Heart left ventricle (tissue), 16 donors: ENCODE data around the gene SLC8A3. TPM values are rescaled to one million over a fixed set of nuclear protein-coding genes. Genes with fewer than 3 reads are reported as not detected.
A peak's percentile ranks its signal among the peaks of the same experiment; 100 is the strongest.

Experiments
- ATAC-seq, 4 donors: fragments of 200-7000 bp; cut with Tn5 transposase; one replicate each; pipeline ENCODE4 v1.9.1; 2020 to 2022; ENCODE audit warnings: moderate library complexity in 4 of 4, mild to moderate bottlenecking in 3 of 4, moderate number of reproducible peaks in 1 of 4
- DNase-seq, 5 donors: peaks; one replicate each; pipeline ENCODE4 v3.0.0-alpha.2; 2020
- H3K27ac ChIP-seq, 12 donors: fragments of 200-600 bp; sonication (generic) in 4 of 12; one replicate each; pipeline versions ENCODE4 v1.5.0 to v1.8.0; 2016 to 2022; ENCODE audit warnings: mild to moderate bottlenecking in 2 of 12
- H3K27me3 ChIP-seq, 9 donors: fragments of 200-600 bp; sonication (generic) in 2 of 9; one replicate each; pipeline versions ENCODE4 v1.5.1 to v1.8.0; 2016 to 2022; ENCODE audit warnings: mild to moderate bottlenecking in 3 of 9
- H3K36me3 ChIP-seq, 9 donors: fragments of 200-600 bp; sonication (generic) in 2 of 9; one replicate each; pipeline versions ENCODE4 v1.5.0 to v1.8.0; 2018 to 2022; ENCODE audit warnings: mild to moderate bottlenecking in 2 of 9
- H3K4me1 ChIP-seq, 12 donors: fragments of 200-600 bp; sonication (generic) in 4 of 12; one replicate each; pipeline versions ENCODE4 v1.5.0 to v1.8.0; 2016 to 2022; ENCODE audit warnings: mild to moderate bottlenecking in 3 of 12
- H3K4me3 ChIP-seq, 12 donors: fragments of 200-600 bp; sonication (generic) in 4 of 12; one replicate each; pipeline versions ENCODE4 v1.5.0 to v1.8.0; 2017 to 2022; ENCODE audit warnings: mild to moderate bottlenecking in 9 of 12, moderate library complexity in 4 of 12
- H3K9me3 ChIP-seq, 12 donors: fragments of 200-600 bp; sonication (generic) in 4 of 12; one replicate each; pipeline versions ENCODE4 v1.5.0 to v1.8.0; 2016 to 2022; ENCODE audit warnings: mild to moderate bottlenecking in 1 of 12
- POLR2A ChIP-seq, 2 donors: fragments of 450-650 bp; IDR thresholded peaks; one replicate each; pipeline ENCODE4 v1.6.1; 2017; ENCODE audit warnings: antibody characterized with exemption in 2 of 2, mild to moderate bottlenecking in 2 of 2, moderate library complexity in 2 of 2
- WGBS, 4 donors: extraction: QIAGEN DNeasy Blood & Tissue Kit in 2 of 4; methylation state at CpG; one replicate each; pipeline versions ENCODE4 v1.1.5 to v1.1.7; 2013 to 2018; 5-methylcytosine and 5-hydroxymethylcytosine counted together
- intact Hi-C, 10 donors: fragments of 100-400 bp; cut with DNase I; formaldehyde crosslinking; loops; one replicate each; pipeline versions ENCODE4 v1.11.1 to v1.14.2; 2022
- polyA plus RNA-seq, 2 donors: library from polyadenylated mRNA; stranded (reverse); fragments of 200-250 nt; gene quantifications; one replicate each; pipeline ENCODE4 v1.2.3, GENCODE V29; 2013
- total RNA-seq, 9 donors: library from RNA; depleted of rRNA in 2 of 9; stranded (reverse); fragments of >200 nt in 2 of 9; fragmentation: NEBNext Ultra II Directional in 3 of 9; extraction: Animal tissue kit (Norgen Biotek cat#: 25700) in 3 of 9; gene quantifications; one replicate each; pipeline versions ENCODE4 v1.1.0 to v1.2.4, GENCODE V29; 2016 to 2023
- TF ChIP-seq, protein P1 (sequence below), 12 donors: fragments of 200-600 bp; sonication (generic) in 4 of 12; IDR thresholded peaks; one replicate each; pipeline versions ENCODE4 v1.5.0 to v1.8.0; 2018 to 2022; ENCODE audit warnings: antibody characterized with exemption in 12 of 12, mild to moderate bottlenecking in 5 of 12
- donor health status: ischemic (EF 13 %, LVEDD 7.1; RV severe dilation, severe dysfunction).
- donor health status: healthy with polysubstance abuse.
- donor health status: DM: no; HTN: yes; CAD: no.
- donor health status: DM: no; HTN: no; CAD: no.
- donor health status: ischemic (EF 25% LVEDD 6.9; RV normal size, moderate dysfunction).
- donor health status: ischemic (EF 25% LVEDD 5.7; RV mildly dilated, moderate dysfunction).
- donor health status: healthy.
- donor health status: DM: yes; HTN: yes; CAD: no.
- donor health status: ischemic (EF 35%, LVEDD 5.7; RV mildly dilated, moderate dysfunction).
- donor health status: nonischemic (EF 11% LVEDD 7.7; RV severe dilation, severe dysfunction).
- donor health status: DM: yes; HTN: yes; CAD: no.
- donor health status: PGD.
- donor health status: ischemic (EF 29% LVEDD 5.4; RV normal size, mild dysfunction).
- donor health status: nonischemic (EF 23%, LVEDD 6.1; RV moderate dilation, normal function).

The SLC8A3 gene
- total and polyA plus RNA-seq, 11 donors, result 0.03 to 0.23 (median 0.11) TPM; not detected in 6

DNA sequence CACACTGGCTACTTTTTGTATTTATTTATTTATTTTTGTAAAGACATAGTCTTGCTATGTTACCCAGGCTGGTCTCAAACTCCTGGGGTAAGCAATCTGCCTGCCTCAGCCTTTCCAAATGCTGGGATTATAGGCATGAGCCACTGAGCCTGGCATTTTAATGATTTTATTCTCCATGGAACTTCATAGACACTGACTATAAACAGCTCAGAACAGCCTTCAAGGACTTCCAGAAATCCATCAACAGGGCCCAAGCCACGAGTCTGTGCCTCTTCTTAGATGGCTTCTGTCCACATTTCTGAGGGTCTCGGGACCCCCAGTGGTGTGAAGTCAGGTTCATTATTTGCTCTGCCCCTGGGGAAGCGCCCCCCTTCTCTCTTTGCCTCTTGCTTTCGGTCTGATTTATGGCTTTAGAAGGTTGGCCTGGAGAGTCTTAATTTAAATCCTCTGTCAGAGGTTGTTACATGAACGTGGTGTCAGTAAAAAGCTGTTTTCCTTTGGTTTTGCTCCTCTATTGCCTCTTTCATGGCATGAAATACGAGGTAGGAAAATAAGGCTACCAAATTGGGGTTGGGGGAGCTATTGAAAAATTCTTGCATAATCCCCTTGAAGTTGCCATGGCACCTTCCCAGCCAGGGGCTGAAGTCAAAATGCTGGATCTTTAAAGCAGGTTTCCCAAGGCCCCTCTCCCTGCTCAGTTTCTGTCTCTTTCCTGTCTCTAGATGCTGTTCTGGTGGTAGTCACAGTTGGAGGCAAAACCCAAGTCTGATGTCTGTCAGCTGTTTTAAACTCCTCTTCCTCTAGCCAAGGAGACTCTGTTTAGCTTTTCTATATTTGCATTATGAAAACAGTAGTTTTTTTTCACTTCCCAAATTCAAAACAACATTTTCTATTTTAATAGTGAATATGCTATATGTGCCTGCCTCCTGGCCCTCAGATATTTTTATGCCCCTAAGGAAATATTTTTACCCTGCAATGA lies 180.2 kb downstream of the SLC8A3 start:
- Histone ChIP-seq H3K27ac (peak overlapping the region in 1 of 12 donors; percentile 40), H3K27me3 (peaks cover 0 to 4% (median 0%) of the 10 kb centered on the region in 9 donors), H3K36me3 (no peaks in the 10 kb centered on the region), H3K4me1 (no peaks in the 10 kb centered on the region), H3K4me3 (no peak overlapping the region), H3K9me3 (no peaks in the 10 kb centered on the region)
- no peak for DNase-seq
- intact Hi-C loops, result no loop called here
- no peak for TF ChIP-seq POLR2A (IDR thresholded peaks at IDR 0.05)
- TF ChIP-seq, protein P1, sequence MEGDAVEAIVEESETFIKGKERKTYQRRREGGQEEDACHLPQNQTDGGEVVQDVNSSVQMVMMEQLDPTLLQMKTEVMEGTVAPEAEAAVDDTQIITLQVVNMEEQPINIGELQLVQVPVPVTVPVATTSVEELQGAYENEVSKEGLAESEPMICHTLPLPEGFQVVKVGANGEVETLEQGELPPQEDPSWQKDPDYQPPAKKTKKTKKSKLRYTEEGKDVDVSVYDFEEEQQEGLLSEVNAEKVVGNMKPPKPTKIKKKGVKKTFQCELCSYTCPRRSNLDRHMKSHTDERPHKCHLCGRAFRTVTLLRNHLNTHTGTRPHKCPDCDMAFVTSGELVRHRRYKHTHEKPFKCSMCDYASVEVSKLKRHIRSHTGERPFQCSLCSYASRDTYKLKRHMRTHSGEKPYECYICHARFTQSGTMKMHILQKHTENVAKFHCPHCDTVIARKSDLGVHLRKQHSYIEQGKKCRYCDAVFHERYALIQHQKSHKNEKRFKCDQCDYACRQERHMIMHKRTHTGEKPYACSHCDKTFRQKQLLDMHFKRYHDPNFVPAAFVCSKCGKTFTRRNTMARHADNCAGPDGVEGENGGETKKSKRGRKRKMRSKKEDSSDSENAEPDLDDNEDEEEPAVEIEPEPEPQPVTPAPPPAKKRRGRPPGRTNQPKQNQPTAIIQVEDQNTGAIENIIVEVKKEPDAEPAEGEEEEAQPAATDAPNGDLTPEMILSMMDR (IDR thresholded peaks at IDR 0.05), result no peak
- no peak for ATAC-seq
- 53 to 66% (median 56%) methylated on average over 6 of the region's 6 CpGs for WGBS, 4 donors

DNA sequence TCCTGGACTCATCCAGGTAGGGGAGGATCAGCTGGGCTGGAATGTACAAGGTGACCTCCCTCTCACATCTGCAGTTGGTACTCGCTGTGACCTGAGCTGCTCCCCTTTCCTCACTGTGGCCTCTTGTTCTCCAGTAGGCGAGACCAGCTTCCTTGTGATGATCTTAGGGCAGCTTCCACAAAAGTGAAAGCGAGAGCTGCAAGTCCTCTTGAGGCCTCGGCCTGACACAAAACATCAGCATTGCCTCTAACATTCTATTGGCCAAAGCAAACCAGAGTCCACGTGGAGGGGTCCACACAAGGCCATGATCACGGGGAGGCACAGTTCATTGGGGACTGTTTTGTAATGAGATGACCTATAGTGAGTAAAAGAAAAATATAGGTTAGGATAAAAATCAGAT lies 182.1 kb downstream of the SLC8A3 start:
- Histone ChIP-seq H3K27me3 (no peaks in the 10 kb centered on the region), H3K9me3 (no peaks in the 10 kb centered on the region), H3K36me3 (no peaks in the 10 kb centered on the region), H3K27ac (no peak overlapping the region), H3K4me3 (no peak overlapping the region), H3K4me1 (no peaks in the 10 kb centered on the region)
- intact Hi-C loops, result no loop called here
- ATAC-seq, result no peak
- WGBS, 4 donors, result 79 to 87% (median 80%) methylated on average over 6 of the region's 6 CpGs
- no peak for TF ChIP-seq POLR2A (IDR thresholded peaks at IDR 0.05)
- DNase-seq, result no peak

DNA sequence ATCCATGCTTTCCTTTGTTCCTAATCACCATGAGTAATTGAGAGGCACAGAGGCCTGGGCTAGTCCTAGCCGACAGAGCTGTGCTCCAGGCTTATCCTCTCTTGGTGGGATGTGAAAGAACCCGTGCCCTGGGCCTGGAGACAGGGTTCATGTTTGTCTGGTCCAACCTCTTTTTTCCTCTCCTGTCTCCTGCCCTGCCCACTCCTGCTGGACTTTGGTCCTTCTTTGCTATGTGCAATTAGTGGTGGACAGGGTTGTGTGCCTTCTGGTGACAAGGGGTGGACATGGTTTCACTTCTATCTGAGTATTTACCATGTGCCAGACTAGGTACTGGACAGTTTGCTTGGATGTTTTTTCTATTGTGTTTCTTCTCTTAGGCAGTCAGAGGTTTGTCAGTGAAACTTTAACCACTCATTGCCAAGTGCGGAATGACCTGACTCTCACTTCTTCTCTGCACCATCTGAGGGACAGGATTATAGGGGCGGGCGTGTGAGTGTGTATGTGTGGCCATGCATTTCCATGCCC lies 183.4 kb downstream of the SLC8A3 start:
- Histone ChIP-seq H3K4me3 (no peak overlapping the region), H3K9me3 (no peaks in the 10 kb centered on the region), H3K36me3 (no peaks in the 10 kb centered on the region), H3K27me3 (peaks cover 0 to 4% (median 0%) of the 10 kb centered on the region in 9 donors), H3K4me1 (no peaks in the 10 kb centered on the region), H3K27ac (no peak overlapping the region)
- WGBS, 4 donors, result 73 to 78% (median 75%) methylated on average over 5 of the region's 5 CpGs
- ATAC-seq (no peak), DNase-seq (no peak)
- intact Hi-C loops, result no loop called here
- TF ChIP-seq POLR2A (IDR thresholded peaks at IDR 0.05), result no peak

DNA sequence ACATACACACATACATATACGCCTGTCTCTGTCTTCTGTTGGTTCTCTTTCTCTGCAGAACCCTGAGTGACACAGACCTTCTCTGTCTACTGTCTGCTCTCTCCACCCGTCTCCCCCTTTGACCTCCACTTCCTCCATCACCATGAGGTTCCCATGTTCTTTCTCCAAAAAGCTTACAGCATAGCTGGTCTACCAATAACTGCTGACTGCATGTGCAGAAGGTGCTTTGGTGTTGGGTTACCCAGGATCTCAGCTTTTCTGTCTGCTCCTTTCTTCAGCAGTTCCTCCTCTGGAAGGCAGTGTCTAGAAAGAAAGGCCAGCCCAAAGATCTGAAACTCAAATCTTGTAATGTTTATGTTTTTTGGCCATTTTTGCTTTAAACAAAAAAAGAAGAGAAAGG lies 184.0 kb downstream of the SLC8A3 start:
- Histone ChIP-seq H3K27ac (no peak overlapping the region), H3K4me3 (no peak overlapping the region), H3K36me3 (no peaks in the 10 kb centered on the region), H3K27me3 (peaks cover 0 to 4% (median 0%) of the 10 kb centered on the region in 9 donors), H3K4me1 (no peaks in the 10 kb centered on the region), H3K9me3 (no peaks in the 10 kb centered on the region)
- DNase-seq, result no peak
- intact Hi-C loops, result no loop called here
- TF ChIP-seq, protein P1 (IDR thresholded peaks at IDR 0.05), result no peak
- no peak for TF ChIP-seq POLR2A (IDR thresholded peaks at IDR 0.05)
- 62 to 70% (median 67%) methylated on average over 2 of the region's 2 CpGs for WGBS, 4 donors
- no peak for ATAC-seq

DNA sequence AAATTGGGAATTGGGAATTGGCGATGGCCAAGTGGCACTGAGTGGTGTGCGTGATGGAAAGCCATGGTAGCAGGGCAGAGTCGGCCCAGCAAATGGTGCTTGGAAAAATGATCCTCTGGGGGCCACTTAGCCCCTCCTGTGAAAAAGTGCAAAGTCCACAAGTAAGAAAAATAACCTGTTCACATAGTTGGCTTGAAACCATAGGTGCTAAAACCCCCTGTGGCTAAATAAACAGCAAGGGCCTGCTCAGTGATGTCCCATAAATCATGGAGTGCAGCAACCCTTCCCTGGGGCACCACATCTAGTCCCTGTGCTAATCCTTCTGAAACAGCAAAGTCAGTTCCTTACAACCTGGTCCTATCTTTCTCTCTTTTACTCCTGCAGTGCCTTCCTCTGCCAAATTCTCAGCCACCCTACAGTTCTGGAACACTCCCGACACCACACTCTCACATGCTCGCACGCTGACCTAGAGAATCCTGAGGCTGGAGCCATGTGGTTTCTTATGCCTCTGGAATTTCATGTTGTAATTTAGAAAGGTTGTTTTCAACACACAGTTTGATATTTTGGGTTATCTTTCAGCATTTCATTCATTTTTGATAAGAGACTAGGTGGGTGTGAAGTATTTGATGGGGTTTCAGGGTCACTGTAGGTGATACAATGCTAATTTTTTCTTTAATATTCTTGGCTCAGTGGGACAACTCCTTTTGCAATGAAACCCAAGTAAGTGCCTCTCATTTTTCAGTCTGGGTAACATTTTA lies 186.0 kb downstream of the SLC8A3 start:
- ATAC-seq (no peak), DNase-seq (no peak)
- intact Hi-C loops, result no loop called here
- 80 to 89% (median 87%) methylated on average over 6 of the region's 6 CpGs for WGBS, 4 donors
- no peaks in the 10 kb centered on the region for H3K9me3 ChIP-seq
- no peaks in the 10 kb centered on the region for H3K36me3 ChIP-seq
- H3K27ac ChIP-seq, result no peak overlapping the region
- no peak overlapping the region for H3K4me3 ChIP-seq
- no peak for TF ChIP-seq POLR2A (IDR thresholded peaks at IDR 0.05)
- TF ChIP-seq, protein P1 (IDR thresholded peaks at IDR 0.05), result no peak
- peaks cover 0 to 6% (median 0%) of the 10 kb centered on the region in 9 donors for H3K27me3 ChIP-seq
- no peaks in the 10 kb centered on the region for H3K4me1 ChIP-seq
